HepG2 (cell line): Measurements from ENCODE around the gene ZNF627.
"Not testable (repeated sequence)": the region's sequence is repeated elsewhere in the genome, so short reads cannot be mapped to it uniquely, and the experiment has no call there.

Experiments used
- CTCF ChIP-seq: sonication (generic); formaldehyde crosslinking; IDR thresholded peaks from 2 replicates; pipeline ENCODE4 v1.5.0; 2020; ENCODE audit warnings: mild to moderate bottlenecking, missing genetic modification reagents, moderate library complexity
- DPF2 ChIP-seq: sonication (generic); formaldehyde crosslinking; IDR thresholded peaks from 2 replicates; pipeline ENCODE4 v1.4.0; 2020; ENCODE audit warnings: mild to moderate bottlenecking, low read depth, missing genetic modification reagents, borderline replicate concordance
- E2F1 ChIP-seq: sonication (generic); formaldehyde crosslinking; IDR thresholded peaks from 2 replicates; pipeline ENCODE4 v1.5.0; 2020; ENCODE audit warnings: missing genetic modification reagents
- KDM5B ChIP-seq: sonication (generic); formaldehyde crosslinking; IDR thresholded peaks from 2 replicates; pipeline ENCODE4 v1.4.0; 2020; ENCODE audit warnings: missing genetic modification reagents, mild to moderate bottlenecking, borderline replicate concordance
- NFE2 ChIP-seq: sonication (generic); formaldehyde crosslinking; IDR thresholded peaks from 2 replicates; pipeline ENCODE4 v1.4.0; 2020; ENCODE audit warnings: missing genetic modification reagents
- SUZ12 ChIP-seq: fragments of 150-350 bp; IDR thresholded peaks from 2 replicates; pipeline ENCODE4 v1.6.1; 2014; ENCODE audit warnings: low read depth, low read length
- TBL1XR1 ChIP-seq: fragments of 150-350 bp; IDR thresholded peaks from 2 replicates; pipeline ENCODE4 v1.6.1; 2014; ENCODE audit warnings: borderline replicate concordance, low read length; ENCODE audit not compliant: partially characterized antibody
- ZMAT5 ChIP-seq: sonication (generic); formaldehyde crosslinking; IDR thresholded peaks from 2 replicates; pipeline ENCODE4 v1.5.0; 2020; ENCODE audit warnings: mild to moderate bottlenecking, low read depth, missing genetic modification reagents, borderline replicate concordance
- TF ChIP-seq, protein P1 (sequence below): sonication (generic); formaldehyde crosslinking; IDR thresholded peaks from 2 replicates; pipeline ENCODE4 v1.4.0; 2020; ENCODE audit warnings: missing genetic modification reagents

GRCh38 chr19:11599704-11600103, 2.4 kb downstream of the ZNF627 start:
- not testable (repeated sequence) for TF ChIP-seq E2F1; NFE2; KDM5B (CRISPR knock-in tag); CTCF; SUZ12; TBL1XR1; ZMAT5 (CRISPR knock-in tag); DPF2 (CRISPR knock-in tag)
- TF ChIP-seq, protein P1, sequence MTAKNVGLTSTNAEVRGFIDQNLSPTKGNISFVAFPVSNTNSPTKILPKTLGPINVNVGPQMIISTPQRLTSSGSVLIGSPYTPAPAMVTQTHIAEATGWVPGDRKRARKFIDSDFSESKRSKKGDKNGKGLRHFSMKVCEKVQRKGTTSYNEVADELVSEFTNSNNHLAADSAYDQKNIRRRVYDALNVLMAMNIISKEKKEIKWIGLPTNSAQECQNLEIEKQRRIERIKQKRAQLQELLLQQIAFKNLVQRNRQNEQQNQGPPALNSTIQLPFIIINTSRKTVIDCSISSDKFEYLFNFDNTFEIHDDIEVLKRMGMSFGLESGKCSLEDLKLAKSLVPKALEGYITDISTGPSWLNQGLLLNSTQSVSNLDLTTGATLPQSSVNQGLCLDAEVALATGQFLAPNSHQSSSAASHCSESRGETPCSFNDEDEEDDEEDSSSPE (CRISPR knock-in tag) = not testable (repeated sequence)
